GM23248 (cell line): ENCODE measurements around the gene ERC1.

Experiments
- EZH2 ChIP-seq: fragments of 200-600 bp; sonication (generic); IDR thresholded peaks from 2 replicates; pipeline ENCODE4 v1.6.1; 2018; ENCODE audit warnings: antibody characterized with exemption, mild to moderate bottlenecking; ENCODE audit not compliant: insufficient read depth, poor library complexity, severe bottlenecking
- EZH2phosphoT487 ChIP-seq: fragments of 200-600 bp; sonication (generic); IDR thresholded peaks from 2 replicates; pipeline ENCODE4 v1.6.1; 2018; ENCODE audit warnings: antibody characterized with exemption, moderate library complexity, mild to moderate bottlenecking, low read depth; ENCODE audit not compliant: insufficient read depth

GRCh38 chr12:1467710-1468109 is 476.7 kb downstream of the ERC1 start:
- TF ChIP-seq EZH2, result no peak
- no peak for TF ChIP-seq EZH2phosphoT487
